Trophoblast cell (in vitro differentiated cells and primary cell): Measurements from ENCODE around the gene DDX3X.

Experiments
- DNase-seq, 2 donors: peaks; one replicate each; pipeline ENCODE4 v3.0.0-alpha.2; 2016
- H2AFZ ChIP-seq: 2 replicates; pipeline ENCODE4 v1.6.1; 2013; ENCODE audit warnings: low read length, moderate library complexity, mild to moderate bottlenecking; ENCODE audit not compliant: insufficient read depth, poor library complexity
- H2AK5ac ChIP-seq: 2 replicates; pipeline ENCODE4 v1.6.1; 2013; ENCODE audit warnings: mild to moderate bottlenecking, low read length
- H2BK120ac ChIP-seq: 2 replicates; pipeline ENCODE4 v1.6.1; 2013; ENCODE audit warnings: low read length, mild to moderate bottlenecking, moderate library complexity; ENCODE audit not compliant: insufficient read depth, poor library complexity
- H2BK12ac ChIP-seq: 2 replicates; pipeline ENCODE4 v1.6.1; 2013; ENCODE audit warnings: mild to moderate bottlenecking, low read length, moderate library complexity
- H2BK5ac ChIP-seq: 2 replicates; pipeline ENCODE4 v1.6.1; 2013; ENCODE audit warnings: low read length, low read depth, moderate library complexity, mild to moderate bottlenecking; ENCODE audit not compliant: poor library complexity
- H3K14ac ChIP-seq: 2 replicates; pipeline ENCODE4 v1.6.1; 2013; ENCODE audit warnings: mild to moderate bottlenecking, low read length
- H3K18ac ChIP-seq: 2 replicates; pipeline ENCODE4 v1.6.1; 2013; ENCODE audit warnings: mild to moderate bottlenecking, low read length
- H3K23ac ChIP-seq: 2 replicates; pipeline ENCODE4 v1.6.1; 2013; ENCODE audit warnings: low read length
- H3K27ac ChIP-seq: 2 replicates; pipeline ENCODE4 v1.5.1; 2013; ENCODE audit warnings: low read depth, mild to moderate bottlenecking, inconsistent platforms, low read length, moderate library complexity
- H3K27me3 ChIP-seq: 2 replicates; pipeline ENCODE4 v1.6.1; 2013; ENCODE audit warnings: inconsistent platforms, mild to moderate bottlenecking, low read length, moderate library complexity; ENCODE audit not compliant: insufficient read depth
- H3K36me3 ChIP-seq, 2 experiments: 1 replicate in 1 of 2; 2 replicates in 1 of 2; pipeline ENCODE4 v1.6.1; 2013; ENCODE audit warnings: low read length in 2 of 2, mild to moderate bottlenecking in 2 of 2, moderate library complexity in 1 of 2; ENCODE audit not compliant: insufficient read depth in 2 of 2, control insufficient read depth in 1 of 2
- H3K4ac ChIP-seq: 2 replicates; pipeline ENCODE4 v1.6.1; 2013; ENCODE audit warnings: low read depth, mild to moderate bottlenecking, low read length, moderate library complexity
- H3K4me1 ChIP-seq, 2 experiments: 1 replicate in 1 of 2; 2 replicates in 1 of 2; pipeline ENCODE4 v1.6.1; 2013; ENCODE audit warnings: low read length in 2 of 2, mild to moderate bottlenecking in 2 of 2, moderate library complexity in 1 of 2; ENCODE audit not compliant: insufficient read depth in 2 of 2, control insufficient read depth in 1 of 2
- H3K4me2 ChIP-seq: 2 replicates; pipeline ENCODE4 v1.6.1; 2013; ENCODE audit warnings: inconsistent platforms, mild to moderate bottlenecking, low read length, moderate library complexity
- H3K4me3 ChIP-seq: 2 replicates; pipeline ENCODE4 v1.5.1; 2013; ENCODE audit warnings: mild to moderate bottlenecking, low read depth, low read length, inconsistent platforms
- H3K79me1 ChIP-seq: one replicate; pipeline ENCODE4 v1.6.1; 2013; ENCODE audit warnings: low read length
- H3K79me2 ChIP-seq: 2 replicates; pipeline ENCODE4 v1.6.1; 2013; ENCODE audit warnings: low read length, mild to moderate bottlenecking; ENCODE audit not compliant: control insufficient read depth, insufficient read depth, poor library complexity
- H3K9ac ChIP-seq: 2 replicates; pipeline ENCODE4 v1.6.1; 2013; ENCODE audit warnings: mild to moderate bottlenecking, low read length
- H3K9me3 ChIP-seq: 2 replicates; pipeline ENCODE4 v1.6.1; 2013; ENCODE audit warnings: low read depth, mild to moderate bottlenecking, control low read depth, inconsistent platforms, low read length; ENCODE audit not compliant: insufficient read depth
- H4K12ac ChIP-seq: 2 replicates; pipeline ENCODE4 v1.6.1; 2013; ENCODE audit warnings: low read depth, mild to moderate bottlenecking, low read length, moderate library complexity
- H4K8ac ChIP-seq: 2 replicates; pipeline ENCODE4 v1.6.1; 2013; ENCODE audit warnings: low read depth, mild to moderate bottlenecking, low read length, moderate library complexity
- H4K91ac ChIP-seq: one replicate; pipeline ENCODE4 v1.6.1; 2013; ENCODE audit warnings: low read depth, mild to moderate bottlenecking, low read length, moderate library complexity
- WGBS: extraction: QIAGEN DNeasy Blood & Tissue Kit; methylation state at CpG from one replicate; pipeline ENCODE4 v1.1.7; 2013; ENCODE audit warnings: missing lambda C conversion rate; ENCODE audit not compliant: insufficient read length, insufficient coverage; ENCODE audit errors: extremely low coverage; 5-methylcytosine and 5-hydroxymethylcytosine counted together

The DDX3X gene

GRCh38 chrX:41312786-41313185 lies 21.2 kb upstream of the DDX3X start:
- Histone ChIP-seq H4K8ac (no peak overlapping the region), H3K27ac (no peak overlapping the region), H2AK5ac (no peak overlapping the region), H2BK5ac (no peak overlapping the region), H3K36me3 (no peaks in the 10 kb centered on the region), H3K4me2 (no peak overlapping the region), H4K12ac (no peak overlapping the region), H3K27me3 (no peaks in the 10 kb centered on the region), H4K91ac (no peak overlapping the region), H3K18ac (no peak overlapping the region), H3K4me1 (peaks cover 0 to 5% of the 10 kb centered on the region in 2 experiments), H3K14ac (no peak overlapping the region), H2BK12ac (no peak overlapping the region), H3K79me1 (no peaks in the 10 kb centered on the region), H3K4me3 (no peak overlapping the region), H3K4ac (no peak overlapping the region), H3K79me2 (no peaks in the 10 kb centered on the region), H3K23ac (no peak overlapping the region), H3K9ac (no peak overlapping the region), H2AFZ (no peak overlapping the region), H3K9me3 (no peaks in the 10 kb centered on the region), H2BK120ac (no peak overlapping the region)
- WGBS = no CpG with 5 or more reads among the region's 1 CpG
- no peak for DNase-seq

- no peak overlapping the region for H4K91ac ChIP-seq
- H2AFZ ChIP-seq = no peak overlapping the region
- no peak overlapping the region for H3K14ac ChIP-seq
- no peaks in the 10 kb centered on the region for H3K79me2 ChIP-seq
- H3K18ac ChIP-seq = no peak overlapping the region
- H3K27me3 ChIP-seq = no peaks in the 10 kb centered on the region
- no peak overlapping the region for H3K4me3 ChIP-seq
- H3K4ac ChIP-seq = no peak overlapping the region
- no peak overlapping the region for H3K27ac ChIP-seq
- no CpG with 5 or more reads among the region's 5 CpGs for WGBS
- H2BK5ac ChIP-seq = no peak overlapping the region
- no peak overlapping the region for H3K4me2 ChIP-seq
- H3K36me3 ChIP-seq = no peaks in the 10 kb centered on the region
- H3K79me1 ChIP-seq = no peaks in the 10 kb centered on the region
- no peak overlapping the region for H2AK5ac ChIP-seq
- no peak overlapping the region for H4K8ac ChIP-seq
- no peak overlapping the region for H2BK120ac ChIP-seq
- H3K9me3 ChIP-seq = no peaks in the 10 kb centered on the region
- no peak overlapping the region for H3K23ac ChIP-seq
- H3K9ac ChIP-seq = no peak overlapping the region
- H3K4me1 ChIP-seq = peaks cover 0 to 5% of the 10 kb centered on the region in 2 experiments
- no peak overlapping the region for H4K12ac ChIP-seq
- peak; percentile 56 to 76 for DNase-seq
- no peak overlapping the region for H2BK12ac ChIP-seq
Observed at GRCh38 chrX:41313419-41313818, 20.5 kb upstream of the DDX3X start.

GRCh38 chrX:41314204-41314603 lies 19.8 kb upstream of the DDX3X start:
- Histone ChIP-seq H2BK12ac (no peak overlapping the region), H3K79me2 (no peaks in the 10 kb centered on the region), H3K9me3 (no peaks in the 10 kb centered on the region), H3K4me2 (no peak overlapping the region), H3K36me3 (no peaks in the 10 kb centered on the region), H3K4me1 (peaks cover 0 to 3% of the 10 kb centered on the region in 2 experiments), H2BK120ac (no peak overlapping the region), H3K14ac (no peak overlapping the region), H3K4me3 (no peak overlapping the region), H2BK5ac (no peak overlapping the region), H2AK5ac (no peak overlapping the region), H4K91ac (no peak overlapping the region), H4K12ac (no peak overlapping the region), H4K8ac (no peak overlapping the region), H3K27me3 (no peaks in the 10 kb centered on the region), H3K9ac (no peak overlapping the region), H3K23ac (no peak overlapping the region), H3K79me1 (no peaks in the 10 kb centered on the region), H3K18ac (no peak overlapping the region), H3K27ac (no peak overlapping the region), H2AFZ (no peak overlapping the region), H3K4ac (no peak overlapping the region)
- DNase-seq = no peak
- WGBS = no CpG with 5 or more reads among the region's 4 CpGs

GRCh38 chrX:41314881-41315280 lies 19.1 kb upstream of the DDX3X start:
- Histone ChIP-seq H3K9ac (no peak overlapping the region), H3K36me3 (no peaks in the 10 kb centered on the region), H3K79me2 (no peaks in the 10 kb centered on the region), H3K79me1 (no peaks in the 10 kb centered on the region), H3K4me2 (no peak overlapping the region), H3K4ac (no peak overlapping the region), H3K27me3 (no peaks in the 10 kb centered on the region), H2BK120ac (no peak overlapping the region), H3K14ac (no peak overlapping the region), H2BK5ac (no peak overlapping the region), H2AFZ (no peak overlapping the region), H4K12ac (no peak overlapping the region), H3K23ac (no peak overlapping the region), H3K9me3 (no peaks in the 10 kb centered on the region), H2AK5ac (no peak overlapping the region), H3K27ac (no peak overlapping the region), H2BK12ac (no peak overlapping the region), H4K91ac (no peak overlapping the region), H3K18ac (no peak overlapping the region), H4K8ac (no peak overlapping the region), H3K4me3 (no peak overlapping the region), H3K4me1 (peaks cover 0 to 2% of the 10 kb centered on the region in 2 experiments)
- DNase-seq = no peak
- WGBS = no CpG with 5 or more reads among the region's 7 CpGs
